Measurements from ENCODE around the gene NUDT16. TPM values are rescaled to one million over a fixed set of nuclear protein-coding genes. Genes with fewer than 3 reads are reported as not detected.

The NUDT16 gene
- total and polyA plus RNA-seq, 9 of the 15 experiments (the other 6 are each of a cell fraction or from before 2014, with no cell fraction given), result 1.5 to 11.4 (median 7.6) TPM

- ChIA-PET CTCF (ENCODE audit: low intra/inter-chr PET ratio) (no interaction called here), POLR2A (no interaction called here)
- no peaks in the 10 kb centered on the region for H3K4me1 ChIP-seq (replicated peaks in 1 of 2; ENCODE audit: control insufficient read depth in 2 of 2, insufficient read depth in 2 of 2, low read length in 2 of 2)
- DNase-seq (ENCODE audit: extremely low read depth in 1 of 4, low spot score in 3 of 4), result no peak
- H3K27me3 ChIP-seq (ENCODE audit: control insufficient read depth in 2 of 2, insufficient read depth in 2 of 2, low read length in 2 of 2), result no peaks in the 10 kb centered on the region
- BruUV-seq (replicated peaks), result no TSS peak
- no peaks in the 10 kb centered on the region for H3K79me2 ChIP-seq (ENCODE audit: control insufficient read depth, insufficient read depth, low read length)
- no peaks in the 10 kb centered on the region for H3K9me3 ChIP-seq (replicated peaks; ENCODE audit: control insufficient read depth, insufficient read depth, low read depth, low read length)
- 18% methylated on average over 2 of the region's 3 CpGs for WGBS (ENCODE audit: insufficient coverage, low coverage, missing lambda C conversion rate)
- ATAC-seq, result no peak
- FAIRE-seq, result no peak
- intact Hi-C loops (cut with micrococcal nuclease), result no loop called here
- H2AFZ ChIP-seq (ENCODE audit: low read depth, low read length), result no peak overlapping the region
- H3K36me3 ChIP-seq (ENCODE audit: control insufficient read depth, insufficient read depth, low read length), result no peaks in the 10 kb centered on the region
- peak; percentile 40; the same call in 1 of the 2 replicates for TF ChIP-seq ZNF316 (IDR thresholded peaks at IDR 0.05)
- TF ChIP-seq SNRNP70 (optimal IDR thresholded peaks at IDR 0.05; ENCODE audit: low read depth, low read length), result no peak
- TF ChIP-seq C11orf30 (IDR thresholded peaks at IDR 0.05; ENCODE audit: low read depth), result peak; percentile 12; the same call in 1 of the 2 replicates
- H3K9me1 ChIP-seq (ENCODE audit: control insufficient read depth, insufficient read depth, low read length), result no peaks in the 10 kb centered on the region
- no peak overlapping the region for H3K4me2 ChIP-seq (ENCODE audit: insufficient read depth, low read length)
- no peak overlapping the region for H3K9ac ChIP-seq (ENCODE audit: insufficient read depth in 1 of 2, low read depth in 2 of 2, low read length in 2 of 2)
- H4K20me1 ChIP-seq (replicated peaks; ENCODE audit: control insufficient read depth, insufficient read depth, low read length), result no peaks in the 10 kb centered on the region
- no peak overlapping the region for H3K4me3 ChIP-seq
- H3K27ac ChIP-seq (ENCODE audit: extremely low read depth, low read depth, low read length), result no peak overlapping the region
- in situ Hi-C loops (cut with MboI), result no loop called here
Measured at GRCh38 chr3:131338948-131339640, 42.5 kb upstream of the NUDT16 start.

DNA sequence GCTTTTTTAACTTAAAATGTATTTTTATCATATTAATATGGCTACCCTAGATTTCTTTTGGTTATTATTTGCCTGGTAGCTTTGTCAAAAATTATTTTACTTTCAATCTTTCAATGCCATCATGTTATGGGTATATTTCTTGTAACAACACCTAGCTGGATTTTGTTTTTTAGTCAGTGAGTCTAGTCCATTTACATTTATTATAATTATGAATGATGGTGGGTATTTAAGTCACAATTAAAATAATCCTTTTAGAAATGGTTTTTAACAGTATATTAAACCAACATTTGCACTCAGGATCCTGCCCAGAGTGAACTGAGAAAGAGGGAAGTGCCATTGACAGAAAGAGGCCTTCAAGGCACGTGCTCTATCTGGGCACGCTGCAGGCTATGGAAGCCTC lies 39.8 kb upstream of the NUDT16 start:
- no TSS peak for BruUV-seq (replicated peaks)
- 42% methylated on average over 2 of the region's 2 CpGs for WGBS (ENCODE audit: insufficient coverage, low coverage, missing lambda C conversion rate)
- H3K79me2 ChIP-seq (ENCODE audit: control insufficient read depth, insufficient read depth, low read length), result no peaks in the 10 kb centered on the region
- no peaks in the 10 kb centered on the region for H4K20me1 ChIP-seq (replicated peaks; ENCODE audit: control insufficient read depth, insufficient read depth, low read length)
- no peak overlapping the region for H2AFZ ChIP-seq (ENCODE audit: low read depth, low read length)
- ATAC-seq (no peak), DNase-seq (ENCODE audit: extremely low read depth in 1 of 4, low spot score in 3 of 4) (no peak), FAIRE-seq (no peak)
- no peak overlapping the region for H3K9ac ChIP-seq (ENCODE audit: insufficient read depth in 1 of 2, low read depth in 2 of 2, low read length in 2 of 2)
- intact Hi-C loops (cut with micrococcal nuclease) (no loop called here), in situ Hi-C loops (cut with MboI) (no loop called here)
- no peak overlapping the region for H3K4me2 ChIP-seq (ENCODE audit: insufficient read depth, low read length)
- no peaks in the 10 kb centered on the region for H3K4me1 ChIP-seq (replicated peaks in 1 of 2; ENCODE audit: control insufficient read depth in 2 of 2, insufficient read depth in 2 of 2, low read length in 2 of 2)
- ChIA-PET POLR2A (no interaction called here), CTCF (ENCODE audit: low intra/inter-chr PET ratio) (no interaction called here)
- H3K36me3 ChIP-seq (ENCODE audit: control insufficient read depth, insufficient read depth, low read length), result no peaks in the 10 kb centered on the region
- H3K27ac ChIP-seq (ENCODE audit: extremely low read depth, low read depth, low read length), result no peak overlapping the region
- no peaks in the 10 kb centered on the region for H3K9me1 ChIP-seq (ENCODE audit: control insufficient read depth, insufficient read depth, low read length)
- H3K27me3 ChIP-seq (ENCODE audit: control insufficient read depth in 2 of 2, insufficient read depth in 2 of 2, low read length in 2 of 2), result no peaks in the 10 kb centered on the region
- no peak overlapping the region for H3K4me3 ChIP-seq
- no peaks in the 10 kb centered on the region for H3K9me3 ChIP-seq (replicated peaks; ENCODE audit: control insufficient read depth, insufficient read depth, low read depth, low read length)
- TF ChIP-seq, protein P1, sequence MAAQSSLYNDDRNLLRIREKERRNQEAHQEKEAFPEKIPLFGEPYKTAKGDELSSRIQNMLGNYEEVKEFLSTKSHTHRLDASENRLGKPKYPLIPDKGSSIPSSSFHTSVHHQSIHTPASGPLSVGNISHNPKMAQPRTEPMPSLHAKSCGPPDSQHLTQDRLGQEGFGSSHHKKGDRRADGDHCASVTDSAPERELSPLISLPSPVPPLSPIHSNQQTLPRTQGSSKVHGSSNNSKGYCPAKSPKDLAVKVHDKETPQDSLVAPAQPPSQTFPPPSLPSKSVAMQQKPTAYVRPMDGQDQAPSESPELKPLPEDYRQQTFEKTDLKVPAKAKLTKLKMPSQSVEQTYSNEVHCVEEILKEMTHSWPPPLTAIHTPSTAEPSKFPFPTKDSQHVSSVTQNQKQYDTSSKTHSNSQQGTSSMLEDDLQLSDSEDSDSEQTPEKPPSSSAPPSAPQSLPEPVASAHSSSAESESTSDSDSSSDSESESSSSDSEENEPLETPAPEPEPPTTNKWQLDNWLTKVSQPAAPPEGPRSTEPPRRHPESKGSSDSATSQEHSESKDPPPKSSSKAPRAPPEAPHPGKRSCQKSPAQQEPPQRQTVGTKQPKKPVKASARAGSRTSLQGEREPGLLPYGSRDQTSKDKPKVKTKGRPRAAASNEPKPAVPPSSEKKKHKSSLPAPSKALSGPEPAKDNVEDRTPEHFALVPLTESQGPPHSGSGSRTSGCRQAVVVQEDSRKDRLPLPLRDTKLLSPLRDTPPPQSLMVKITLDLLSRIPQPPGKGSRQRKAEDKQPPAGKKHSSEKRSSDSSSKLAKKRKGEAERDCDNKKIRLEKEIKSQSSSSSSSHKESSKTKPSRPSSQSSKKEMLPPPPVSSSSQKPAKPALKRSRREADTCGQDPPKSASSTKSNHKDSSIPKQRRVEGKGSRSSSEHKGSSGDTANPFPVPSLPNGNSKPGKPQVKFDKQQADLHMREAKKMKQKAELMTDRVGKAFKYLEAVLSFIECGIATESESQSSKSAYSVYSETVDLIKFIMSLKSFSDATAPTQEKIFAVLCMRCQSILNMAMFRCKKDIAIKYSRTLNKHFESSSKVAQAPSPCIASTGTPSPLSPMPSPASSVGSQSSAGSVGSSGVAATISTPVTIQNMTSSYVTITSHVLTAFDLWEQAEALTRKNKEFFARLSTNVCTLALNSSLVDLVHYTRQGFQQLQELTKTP (IDR thresholded peaks at IDR 0.05; ENCODE audit: low read depth in 1 of 2, partially characterized antibody in 2 of 2), result no peak
- TF ChIP-seq, protein P2, sequence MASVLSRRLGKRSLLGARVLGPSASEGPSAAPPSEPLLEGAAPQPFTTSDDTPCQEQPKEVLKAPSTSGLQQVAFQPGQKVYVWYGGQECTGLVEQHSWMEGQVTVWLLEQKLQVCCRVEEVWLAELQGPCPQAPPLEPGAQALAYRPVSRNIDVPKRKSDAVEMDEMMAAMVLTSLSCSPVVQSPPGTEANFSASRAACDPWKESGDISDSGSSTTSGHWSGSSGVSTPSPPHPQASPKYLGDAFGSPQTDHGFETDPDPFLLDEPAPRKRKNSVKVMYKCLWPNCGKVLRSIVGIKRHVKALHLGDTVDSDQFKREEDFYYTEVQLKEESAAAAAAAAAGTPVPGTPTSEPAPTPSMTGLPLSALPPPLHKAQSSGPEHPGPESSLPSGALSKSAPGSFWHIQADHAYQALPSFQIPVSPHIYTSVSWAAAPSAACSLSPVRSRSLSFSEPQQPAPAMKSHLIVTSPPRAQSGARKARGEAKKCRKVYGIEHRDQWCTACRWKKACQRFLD (CRISPR knock-in tag; IDR thresholded peaks at IDR 0.05), result no peak
- TF ChIP-seq KDM5B (IDR thresholded peaks at IDR 0.05; ENCODE audit: insufficient replicate concordance, low read depth, low read length) (no peak), POLR2AphosphoS5 (IDR thresholded peaks at IDR 0.05; ENCODE audit: control insufficient read depth, insufficient read depth, low read depth, low read length) (no peak), CBX2 (IDR thresholded peaks at IDR 0.05; ENCODE audit: insufficient read depth, low read length, poor library complexity, severe bottlenecking) (no peak)

Measured in K562 (cell line).